ENCODE results near the gene ZNF423.

Gene ZNF423

DNA sequence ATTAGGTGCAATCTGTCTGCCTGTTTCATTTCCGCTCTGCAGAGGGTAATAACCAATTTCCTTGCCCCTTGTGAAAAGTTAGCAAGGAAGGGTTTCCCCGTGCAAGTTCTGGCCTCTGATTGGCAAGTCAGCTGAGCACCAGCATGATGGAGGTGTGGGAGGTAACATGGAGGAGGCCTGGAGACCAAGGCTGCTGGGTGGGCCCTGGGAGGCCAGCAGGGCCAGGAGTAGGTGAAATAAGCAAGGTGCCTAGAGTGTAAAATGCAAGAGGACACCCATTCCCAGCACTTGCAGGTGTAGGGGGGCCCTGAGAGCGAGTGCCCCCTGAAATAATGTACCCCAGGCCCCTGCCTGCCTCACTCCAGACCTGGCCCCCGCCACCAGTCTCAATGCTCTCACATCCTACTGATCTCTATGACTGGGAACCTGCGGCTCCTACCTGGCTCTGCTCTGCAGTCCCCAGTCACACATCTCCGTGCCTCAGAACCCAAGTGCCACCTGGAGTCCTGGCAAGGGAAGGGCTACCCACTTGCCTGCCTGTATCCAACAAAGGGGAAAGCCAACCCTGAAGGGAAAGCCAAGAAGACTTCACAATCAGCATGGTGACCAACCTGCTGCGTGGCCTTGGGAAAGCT lies 366.1 kb downstream of the ZNF423 start:
- Mint-ChIP-seq H3K4me3 (no peak overlapping the region), H3K36me3 (ENCODE audit: low read depth) (peaks cover 20% of the 10 kb centered on the region), H3K4me1 (peaks cover 23% of the 10 kb centered on the region), H3K27me3 (ENCODE audit: low read depth, poor library complexity) (peaks cover 8% of the 10 kb centered on the region), H3K27ac (no peak overlapping the region), H3K9me3 (no peaks in the 10 kb centered on the region)
- TF ChIP-seq, protein P1, sequence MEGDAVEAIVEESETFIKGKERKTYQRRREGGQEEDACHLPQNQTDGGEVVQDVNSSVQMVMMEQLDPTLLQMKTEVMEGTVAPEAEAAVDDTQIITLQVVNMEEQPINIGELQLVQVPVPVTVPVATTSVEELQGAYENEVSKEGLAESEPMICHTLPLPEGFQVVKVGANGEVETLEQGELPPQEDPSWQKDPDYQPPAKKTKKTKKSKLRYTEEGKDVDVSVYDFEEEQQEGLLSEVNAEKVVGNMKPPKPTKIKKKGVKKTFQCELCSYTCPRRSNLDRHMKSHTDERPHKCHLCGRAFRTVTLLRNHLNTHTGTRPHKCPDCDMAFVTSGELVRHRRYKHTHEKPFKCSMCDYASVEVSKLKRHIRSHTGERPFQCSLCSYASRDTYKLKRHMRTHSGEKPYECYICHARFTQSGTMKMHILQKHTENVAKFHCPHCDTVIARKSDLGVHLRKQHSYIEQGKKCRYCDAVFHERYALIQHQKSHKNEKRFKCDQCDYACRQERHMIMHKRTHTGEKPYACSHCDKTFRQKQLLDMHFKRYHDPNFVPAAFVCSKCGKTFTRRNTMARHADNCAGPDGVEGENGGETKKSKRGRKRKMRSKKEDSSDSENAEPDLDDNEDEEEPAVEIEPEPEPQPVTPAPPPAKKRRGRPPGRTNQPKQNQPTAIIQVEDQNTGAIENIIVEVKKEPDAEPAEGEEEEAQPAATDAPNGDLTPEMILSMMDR (IDR thresholded peaks at IDR 0.05), result no peak
- DNase-seq, result no peak

GRCh38 chr16:49488740-49489525 lies 367.0 kb downstream of the ZNF423 start:
- TF ChIP-seq, protein P1 (IDR thresholded peaks at IDR 0.05), result no peak
- H3K9me3 Mint-ChIP-seq, result no peaks in the 10 kb centered on the region
- H3K36me3 Mint-ChIP-seq (ENCODE audit: low read depth), result peaks cover 20% of the 10 kb centered on the region
- H3K4me3 Mint-ChIP-seq, result no peak overlapping the region
- H3K4me1 Mint-ChIP-seq, result peaks cover 23% of the 10 kb centered on the region
- no peak overlapping the region for H3K27ac Mint-ChIP-seq
- no peak for DNase-seq
- peaks cover 9% of the 10 kb centered on the region for H3K27me3 Mint-ChIP-seq (ENCODE audit: low read depth, poor library complexity)

DNA sequence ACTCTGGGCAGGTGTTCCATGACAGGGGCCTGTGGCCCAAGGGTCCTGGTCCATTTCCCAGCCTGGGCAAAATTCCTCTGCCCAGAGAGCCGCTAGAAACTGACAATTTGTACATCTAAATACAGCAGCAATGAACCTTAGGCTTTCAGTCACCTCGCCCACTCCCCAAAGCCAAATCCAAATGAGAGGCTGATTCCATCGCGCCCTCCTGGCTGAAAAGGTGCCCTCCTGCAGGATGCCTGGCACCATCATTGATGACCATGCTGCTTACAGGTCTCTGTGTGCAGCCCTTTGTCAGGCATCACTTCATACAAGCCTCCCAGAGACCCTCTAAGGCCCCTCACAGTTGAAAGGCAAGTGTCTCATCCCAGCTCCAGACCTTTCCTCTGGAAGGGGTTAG lies 367.6 kb downstream of the ZNF423 start:
- peaks cover 13% of the 10 kb centered on the region for H3K27me3 Mint-ChIP-seq (ENCODE audit: low read depth, poor library complexity)
- peaks cover 18% of the 10 kb centered on the region for H3K4me1 Mint-ChIP-seq
- no peak overlapping the region for H3K4me3 Mint-ChIP-seq
- no peak for DNase-seq
- no peaks in the 10 kb centered on the region for H3K9me3 Mint-ChIP-seq
- H3K36me3 Mint-ChIP-seq (ENCODE audit: low read depth), result peaks cover 20% of the 10 kb centered on the region
- TF ChIP-seq, protein P1 (IDR thresholded peaks at IDR 0.05), result no peak
- no peak overlapping the region for H3K27ac Mint-ChIP-seq

GRCh38 chr16:49487746-49488145 lies 368.2 kb downstream of the ZNF423 start:
- Mint-ChIP-seq H3K27ac (no peak overlapping the region), H3K36me3 (ENCODE audit: low read depth) (peaks cover 20% of the 10 kb centered on the region), H3K4me3 (no peak overlapping the region), H3K4me1 (peaks cover 14% of the 10 kb centered on the region), H3K27me3 (ENCODE audit: low read depth, poor library complexity) (peaks cover 14% of the 10 kb centered on the region), H3K9me3 (no peaks in the 10 kb centered on the region)
- DNase-seq, result no peak
- TF ChIP-seq, protein P1 (IDR thresholded peaks at IDR 0.05), result no peak

DNA sequence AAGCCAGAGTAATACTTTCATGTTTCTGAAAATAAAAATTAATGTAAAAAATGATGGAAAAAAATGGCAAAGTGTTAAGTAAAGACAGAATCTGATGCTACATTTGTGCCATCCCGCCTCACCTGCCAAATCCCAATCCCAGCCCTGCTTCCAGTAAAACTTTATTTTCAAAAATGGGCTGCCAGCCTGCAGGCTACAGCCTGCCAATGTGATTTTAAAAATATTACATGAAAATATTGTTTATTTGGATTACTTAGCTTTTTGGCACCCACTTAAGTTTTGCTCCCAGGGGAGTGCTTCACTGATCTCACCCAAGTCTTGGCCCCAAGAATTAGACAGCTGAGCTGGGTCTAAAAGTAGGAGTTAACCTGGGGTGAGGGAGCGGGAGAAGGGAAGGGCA lies 369.5 kb downstream of the ZNF423 start:
- peaks cover 20% of the 10 kb centered on the region for H3K36me3 Mint-ChIP-seq (ENCODE audit: low read depth)

More for the DNA sequence above, 369.5 kb downstream of the ZNF423 start:
- peaks cover 6% of the 10 kb centered on the region for H3K4me1 Mint-ChIP-seq
- DNase-seq, result no peak
- no peak overlapping the region for H3K4me3 Mint-ChIP-seq
- no peak overlapping the region for H3K27ac Mint-ChIP-seq
- TF ChIP-seq, protein P1 (IDR thresholded peaks at IDR 0.05), result no peak
- H3K27me3 Mint-ChIP-seq (ENCODE audit: low read depth, poor library complexity), result peaks cover 27% of the 10 kb centered on the region
- H3K9me3 Mint-ChIP-seq, result no peaks in the 10 kb centered on the region

Data from nephron progenitor cell (in vitro differentiated cells).